AG04449 (cell line): ENCODE data around the gene ORC6.

Experiments used
- CTCF ChIA-PET: fragments of 350-600 bp; formaldehyde crosslinking; extraction: SDS; loops from one replicate; lab custom pipeline; 2021; ENCODE audit warnings: antibody characterized with exemption; lab: Yijun Ruan, JAX
- POLR2A ChIA-PET: fragments of 400-600, 350-600 bp; formaldehyde crosslinking; extraction: SDS; loops from one replicate; lab custom pipeline; 2020; ENCODE audit warnings: antibody characterized with exemption, inconsistent platforms; lab: Yijun Ruan, JAX
- DNase-seq: peaks from one replicate; pipeline ENCODE4 v3.0.0-alpha.2; 2010; ENCODE audit warnings: low read depth, low spot score
- H3K4me3 ChIP-seq: 2 replicates; pipeline ENCODE4 v1.5.1; 2011; ENCODE audit warnings: low read depth, mild to moderate bottlenecking, control low read depth, low read length
- CTCF ChIP-seq: IDR thresholded peaks from one replicate; pipeline ENCODE4 v1.5.1; 2011; ENCODE audit warnings: mild to moderate bottlenecking, moderate library complexity, low read length, control low read depth, inconsistent platforms; ENCODE audit not compliant: insufficient read depth; ENCODE audit errors: missing control alignments

The ORC6 gene

GRCh38 chr16:46711106-46712058 is 21.9 kb downstream of the ORC6 start:
- no peak for DNase-seq
- no peak for TF ChIP-seq CTCF
- ChIA-PET POLR2A (interaction anchor here (0.7 kb wide), 1 partner anchor 154 kb away, joined by 3 read pairs; no protein-coding TSS in a partner anchor), CTCF (interaction anchor here (0.8 kb wide), 1 partner anchor 90 kb away, joined by 3 read pairs; no protein-coding TSS in a partner anchor)
- no peak overlapping the region for H3K4me3 ChIP-seq

- POLR2A ChIA-PET, result no interaction called here
- no peak for DNase-seq
- TF ChIP-seq CTCF, result no peak
- no peak overlapping the region for H3K4me3 ChIP-seq
- CTCF ChIA-PET, result interaction anchor here (0.7 kb wide), 1 partner anchor 16 kb away, joined by 3 read pairs; no protein-coding TSS in a partner anchor
Measured at GRCh38 chr16:46712911-46713310, 23.5 kb downstream of the ORC6 start.

GRCh38 chr16:46713634-46714033 is 24.2 kb downstream of the ORC6 start:
- TF ChIP-seq CTCF, result no peak
- CTCF ChIA-PET, result interaction anchor here (0.7 kb wide), 1 partner anchor 17 kb away, joined by 3 read pairs; no protein-coding TSS in a partner anchor
- DNase-seq, result no peak
- POLR2A ChIA-PET, result no interaction called here
- H3K4me3 ChIP-seq, result no peak overlapping the region

GRCh38 chr16:46714797-46715591 is 25.5 kb downstream of the ORC6 start:
- no peak for TF ChIP-seq CTCF
- ChIA-PET POLR2A (no interaction called here), CTCF (no interaction called here)
- H3K4me3 ChIP-seq, result no peak overlapping the region
- no peak for DNase-seq

- no peak overlapping the region for H3K4me3 ChIP-seq
- TF ChIP-seq CTCF, result no peak
- POLR2A ChIA-PET, result no interaction called here
- CTCF ChIA-PET, result no interaction called here
- DNase-seq, result no peak
Measured at GRCh38 chr16:46715769-46716305, 26.4 kb downstream of the ORC6 start.

- CTCF ChIA-PET, result no interaction called here
- no peak for DNase-seq
- no peak overlapping the region for H3K4me3 ChIP-seq
- POLR2A ChIA-PET, result no interaction called here
- TF ChIP-seq CTCF, result no peak
Measured at GRCh38 chr16:46717692-46718091, 28.2 kb downstream of the ORC6 start.
